GM23338 (cell line): ENCODE measurements around the gene HHIP.

Experiments
- CREB1 ChIP-seq: fragments of 250-450 bp; sonication (Bioruptor Pico); IDR thresholded peaks from 2 replicates; pipeline ENCODE4 v1.5.0; 2020; ENCODE audit warnings: low read depth, mild to moderate bottlenecking, moderate library complexity
- CTCF ChIP-seq, 2 experiments: fragments of 200-600 bp in 1 of 2; sonication (generic) in 1 of 2; conservative IDR thresholded peaks; 2 replicates each; pipeline versions ENCODE4 v1.5.1 to v1.6.1; 2016 to 2017; ENCODE audit warnings: antibody characterized with exemption in 2 of 2, low read depth in 2 of 2, mild to moderate bottlenecking in 2 of 2, moderate library complexity in 1 of 2
- ETS1 ChIP-seq: IDR thresholded peaks from 2 replicates; pipeline ENCODE4 v1.6.1; 2016; ENCODE audit warnings: antibody characterized with exemption
- EZH2 ChIP-seq: fragments of 200-600 bp; sonication (generic); IDR thresholded peaks from one replicate; pipeline ENCODE4 v1.8.0; 2017; ENCODE audit warnings: antibody characterized with exemption, mild to moderate bottlenecking, low read depth; ENCODE audit not compliant: unreplicated experiment
- POLR2AphosphoS5 ChIP-seq: IDR thresholded peaks from 2 replicates; pipeline ENCODE4 v1.6.1; 2016; ENCODE audit warnings: antibody characterized with exemption, low read depth

- TF ChIP-seq CTCF (conservative IDR thresholded peaks at IDR 0.05; ENCODE audit: low read depth in 2 of 2) (no peak), EZH2 (no peak), ETS1 (no peak), CREB1 (CRISPR knock-in tag) (no peak), POLR2AphosphoS5 (no peak)
These were observed 132.4 kb downstream of the HHIP start for GRCh38 chr4:144778364-144778763.
